GM12891 (cell line): ENCODE data around the gene FKBP4.

Experiments used
- DNase-seq: peaks from one replicate; pipeline ENCODE4 v3.0.0; 2011; ENCODE audit warnings: low spot score; ENCODE audit not compliant: insufficient read length
- FAIRE-seq: peaks from 2 replicates; lab custom pipeline; 2011; peaks lifted over from hg19 to GRCh38; lab: Jason Lieb, UNC
- PAX5 ChIP-seq: IDR thresholded peaks from 2 replicates; pipeline ENCODE4 v1.6.1; 2011; ENCODE audit warnings: low read length, moderate library complexity, mild to moderate bottlenecking; ENCODE audit not compliant: insufficient read depth, severe bottlenecking
- POLR2A ChIP-seq: IDR thresholded peaks from 2 replicates; pipeline ENCODE4 v1.6.1; 2011; ENCODE audit warnings: low read depth, low read length, control low read depth
- POLR2AphosphoS5 ChIP-seq: IDR thresholded peaks from 2 replicates; pipeline ENCODE4 v1.6.1; 2011; ENCODE audit warnings: low read depth, low read length, control low read depth
- POU2F2 ChIP-seq: IDR thresholded peaks from 2 replicates; pipeline ENCODE4 v1.6.1; 2011; ENCODE audit warnings: low read depth, mild to moderate bottlenecking, control low read depth, low read length, moderate library complexity
- SPI1 ChIP-seq: IDR thresholded peaks from 2 replicates; pipeline ENCODE4 v1.6.1; 2011; ENCODE audit warnings: low read depth, low read length, control low read depth
- TAF1 ChIP-seq: IDR thresholded peaks from 2 replicates; pipeline ENCODE4 v1.6.1; 2011; ENCODE audit warnings: low read depth, low read length, control low read depth

Gene FKBP4

GRCh38 chr12:2776129-2776806 is 18.5 kb upstream of the FKBP4 start:
- FAIRE-seq (no peak), DNase-seq (no peak)
- TF ChIP-seq PAX5 (no peak), POLR2AphosphoS5 (no peak), TAF1 (no peak), POU2F2 (no peak), SPI1 (no peak), POLR2A (no peak)

- TF ChIP-seq POLR2AphosphoS5 (no peak), POLR2A (no peak), PAX5 (no peak), TAF1 (no peak), SPI1 (no peak), POU2F2 (no peak)
- FAIRE-seq (no peak), DNase-seq (no peak)
These were observed 15.5 kb upstream of the FKBP4 start for GRCh38 chr12:2779281-2779680.

DNA sequence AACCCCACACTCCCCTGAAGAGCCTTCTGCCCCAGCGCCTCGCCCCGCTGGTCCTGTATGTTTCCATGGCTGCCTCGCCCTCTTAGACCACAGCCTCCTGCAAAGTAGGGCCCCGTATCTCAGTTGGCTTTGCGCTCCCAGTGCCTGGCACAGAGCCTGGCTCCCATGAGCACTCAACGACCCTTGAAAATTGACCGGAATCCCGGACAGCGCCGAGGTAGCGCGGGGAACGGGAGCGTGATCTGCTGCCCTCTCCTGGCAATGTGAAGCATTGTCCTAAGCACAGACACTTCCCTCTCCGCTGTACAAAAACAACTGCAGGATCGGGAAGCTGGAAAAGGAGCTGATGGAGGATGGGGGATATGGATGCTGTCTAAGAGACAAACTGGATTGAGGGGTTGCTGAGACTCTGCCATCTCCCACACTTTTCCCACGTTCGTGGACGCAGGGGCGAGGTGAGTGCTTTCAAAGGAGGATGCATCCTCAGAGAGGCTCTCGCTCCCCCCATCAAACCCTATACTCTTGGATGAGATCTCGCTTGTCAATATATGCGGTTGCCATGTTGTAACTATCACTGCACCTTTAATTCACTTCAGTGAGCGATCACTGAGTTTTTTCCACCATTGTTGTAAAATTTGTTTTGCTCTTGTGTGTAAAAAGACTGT is 10.7 kb upstream of the FKBP4 start:
- TF ChIP-seq POLR2AphosphoS5 (no peak), SPI1 (peak; percentile 26; the same call in 1 of the 2 replicates)
- peak; percentile 42 for DNase-seq
- FAIRE-seq, result peak; percentile 89

DNA sequence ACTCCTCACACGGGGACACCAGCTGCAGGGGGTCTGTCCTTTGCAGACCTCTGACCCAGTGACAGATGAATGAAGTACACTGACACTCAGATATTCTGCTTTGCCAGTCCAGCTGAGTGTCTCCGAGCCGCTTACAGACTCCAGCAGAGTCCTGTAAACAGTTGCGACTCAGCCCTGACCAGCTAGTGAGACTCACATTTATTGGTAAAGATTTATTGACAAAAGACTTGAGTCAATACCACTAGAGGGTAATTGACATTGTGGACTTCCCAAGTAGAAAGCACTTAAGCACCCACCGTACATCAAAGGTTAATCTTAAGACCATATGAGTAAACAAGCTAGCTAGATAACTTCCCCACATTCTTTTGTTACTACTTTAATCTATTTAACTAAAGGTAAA is 9.8 kb upstream of the FKBP4 start:
- TF ChIP-seq POLR2AphosphoS5 (no peak), PAX5 (no peak), POLR2A (no peak), TAF1 (no peak), SPI1 (no peak), POU2F2 (no peak)
- no peak for DNase-seq
- FAIRE-seq, result no peak

GRCh38 chr12:2791089-2791488 is 3.7 kb upstream of the FKBP4 start:
- TF ChIP-seq POLR2A (no peak), PAX5 (no peak), POLR2AphosphoS5 (no peak), POU2F2 (no peak), TAF1 (no peak), SPI1 (no peak)
- FAIRE-seq (no peak), DNase-seq (no peak)

- DNase-seq (no peak), FAIRE-seq (no peak)
- no peak for TF ChIP-seq POLR2A
- no peak for TF ChIP-seq TAF1
- no peak for TF ChIP-seq SPI1
- no peak for TF ChIP-seq POLR2AphosphoS5
- TF ChIP-seq PAX5, result no peak
- TF ChIP-seq POU2F2, result no peak
These were observed 1.9 kb upstream of the FKBP4 start for GRCh38 chr12:2792671-2793500.

DNA sequence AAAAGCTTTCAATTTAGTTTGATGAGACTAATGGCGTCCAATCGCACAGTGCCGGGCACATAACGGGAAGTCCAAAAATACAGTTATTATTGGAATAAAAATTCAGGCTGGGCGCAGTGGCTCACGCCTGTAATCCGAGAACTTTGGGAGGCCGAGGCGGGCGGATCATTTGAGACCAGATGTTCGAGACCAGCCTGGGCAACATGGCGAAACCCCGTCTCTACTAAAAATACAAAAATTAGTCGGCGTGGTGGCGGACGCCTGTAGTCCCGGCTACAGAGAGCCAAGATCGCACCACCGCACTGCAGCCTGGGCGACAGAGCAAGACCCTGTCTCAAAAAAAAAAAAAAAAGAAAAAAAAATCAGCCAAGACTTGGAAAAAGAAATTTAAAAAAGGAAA is 1.2 kb upstream of the FKBP4 start:
- no peak for TF ChIP-seq SPI1
- TF ChIP-seq POLR2A, result no peak
- TF ChIP-seq PAX5, result no peak
- no peak for TF ChIP-seq POU2F2
- TF ChIP-seq POLR2AphosphoS5, result no peak
- TF ChIP-seq TAF1, result no peak
- no peak for FAIRE-seq
- no peak for DNase-seq

- TF ChIP-seq POLR2A (no peak), POLR2AphosphoS5 (no peak), TAF1 (no peak), POU2F2 (no peak), PAX5 (no peak), SPI1 (no peak)
- peak; percentile 35 for FAIRE-seq
- peak; percentile 32 for DNase-seq
These were observed 507 bp upstream of the FKBP4 start for GRCh38 chr12:2794191-2794735.

DNA sequence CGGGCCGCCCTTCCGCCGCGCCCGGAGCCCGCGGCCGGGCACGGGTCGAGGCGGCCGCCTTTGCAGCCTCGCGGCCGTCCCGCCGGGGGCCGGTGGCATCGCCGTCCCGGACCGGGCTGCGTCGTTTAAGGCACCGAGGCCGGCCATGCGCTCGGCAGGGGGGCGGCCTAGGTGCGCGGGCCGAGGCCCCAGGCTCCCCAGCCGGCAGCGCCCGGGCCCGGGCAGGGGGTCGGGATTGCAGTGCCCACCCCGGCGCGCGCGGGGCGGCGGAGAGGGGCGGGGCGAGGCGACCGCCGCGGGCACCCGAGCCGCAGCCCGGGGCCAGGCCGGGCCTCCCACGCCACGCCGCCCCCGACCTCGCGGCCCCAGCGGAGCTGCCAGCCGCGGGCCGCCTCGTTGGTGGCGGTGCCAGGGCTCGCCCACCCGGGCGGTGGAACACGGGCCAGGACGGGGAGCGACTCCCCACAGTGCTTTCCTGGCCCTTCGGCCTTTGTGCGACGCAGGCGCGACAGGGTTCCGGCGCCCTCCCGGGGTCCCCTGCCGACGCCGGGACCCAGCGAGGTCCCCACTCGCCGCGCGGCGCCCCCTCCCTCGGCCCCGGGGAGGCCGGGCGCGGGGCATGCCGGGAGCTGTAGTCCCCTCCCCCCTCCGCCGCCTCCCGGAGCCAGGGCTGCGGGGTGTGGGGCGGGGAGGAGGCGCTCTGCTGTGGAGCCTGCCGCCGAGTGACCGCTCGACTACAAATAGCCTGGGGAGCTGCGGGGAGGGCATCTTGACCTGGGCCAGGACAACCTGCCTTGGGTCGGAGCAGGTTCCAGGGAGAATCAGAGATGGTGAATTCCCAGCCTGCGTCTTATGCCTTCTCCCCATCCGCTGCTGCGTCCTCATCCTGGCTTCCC is 769 bp downstream of the FKBP4 start:
- TF ChIP-seq PAX5, result no peak
- TF ChIP-seq POU2F2, result no peak
- no peak for TF ChIP-seq TAF1
- no peak for TF ChIP-seq SPI1
- TF ChIP-seq POLR2A, result no peak
- no peak for TF ChIP-seq POLR2AphosphoS5
- peak; percentile 94 for DNase-seq
- FAIRE-seq, result peak; percentile 90
